Cardiac fibroblast (primary cell): ENCODE data around the gene UPB1.

Source experiments
- DNase-seq, 2 donors: peaks; one replicate each; pipeline versions ENCODE4 v3.0.0 to v3.0.0-alpha.2; 2010; ENCODE audit warnings: low read depth in 2 of 2
- H3K4me3 ChIP-seq, 2 donors: replicated peaks in 1 of 2; 1 replicate in 1 of 2; 2 replicates in 1 of 2; pipeline ENCODE4 v1.5.1; 2011; ENCODE audit warnings: low read depth in 2 of 2, low read length in 2 of 2, mild to moderate bottlenecking in 2 of 2, moderate library complexity in 1 of 2
- CTCF ChIP-seq: IDR thresholded peaks from one replicate; pipeline ENCODE4 v1.5.1; 2011; ENCODE audit warnings: low read depth, mild to moderate bottlenecking, low read length, inconsistent platforms

Gene UPB1

GRCh38 chr22:24576778-24577177 lies 81.6 kb downstream of the UPB1 start:
- H3K4me3 ChIP-seq, result no peak overlapping the region
- no peak for TF ChIP-seq CTCF
- DNase-seq, result no peak
